MM.1S (cell line): Measurements from ENCODE around the gene ALKBH5.

ENCODE experiments used
- CTCF ChIP-seq: fragments of 300-600 bp; sonication (generic); IDR thresholded peaks from 2 replicates; pipeline ENCODE4 v1.5.1; 2016; ENCODE audit warnings: antibody characterized with exemption, low read length, mixed read lengths
- EZH2 ChIP-seq: fragments of 300-600 bp; sonication (generic); optimal IDR thresholded peaks from 2 replicates; pipeline ENCODE3; 2017; ENCODE audit warnings: low read depth, mild to moderate bottlenecking, antibody characterized with exemption, low read length, mixed read lengths
- EZH2phosphoT487 ChIP-seq: fragments of 300-600 bp; sonication (generic); IDR thresholded peaks from 2 replicates; pipeline ENCODE4 v1.6.1; 2018; ENCODE audit warnings: antibody characterized with exemption, low read length

GRCh38 chr17:18172531-18173278, 10.9 kb upstream of the ALKBH5 start:
- TF ChIP-seq EZH2 (no peak), CTCF (no peak), EZH2phosphoT487 (no peak)
